GM12872 (cell line): ENCODE measurements around the gene SHOC1.

Experiments used
- CTCF ChIP-seq: IDR thresholded peaks from 3 replicates; pipeline ENCODE4 v1.5.1; 2011; ENCODE audit warnings: low read depth, mild to moderate bottlenecking, low read length, moderate library complexity; ENCODE audit not compliant: insufficient read depth

SHOC1 gene

GRCh38 chr9:111819360-111819759 lies 24.6 kb upstream of the SHOC1 start:
- no peak for TF ChIP-seq CTCF

GRCh38 chr9:111815285-111816070 lies 20.7 kb upstream of the SHOC1 start:
- TF ChIP-seq CTCF: no peak

GRCh38 chr9:111812337-111812736 lies 17.6 kb upstream of the SHOC1 start:
- TF ChIP-seq CTCF: no peak

GRCh38 chr9:111810908-111811307 lies 16.2 kb upstream of the SHOC1 start:
- no peak for TF ChIP-seq CTCF

GRCh38 chr9:111807197-111807596 lies 12.5 kb upstream of the SHOC1 start:
- TF ChIP-seq CTCF: no peak

GRCh38 chr9:111806259-111806658 lies 11.5 kb upstream of the SHOC1 start:
- no peak for TF ChIP-seq CTCF

GRCh38 chr9:111805830-111806241 lies 11.1 kb upstream of the SHOC1 start:
- TF ChIP-seq CTCF: no peak
